Measurements from ENCODE around the gene BLOC1S5. TPM values are rescaled to one million over a fixed set of nuclear protein-coding genes. Genes with fewer than 3 reads are reported as not detected.

BLOC1S5 gene
- total and polyA plus RNA-seq, 9 of the 15 experiments (the other 6 are each of a cell fraction or from before 2014, with no cell fraction given), result 8.5 to 41.0 (median 27.7) TPM

GRCh38 chr6:8064638-8065518, 689 bp upstream of the BLOC1S5 start (continued):
- peak; percentile 45; the same call in 1 of the 2 replicates for TF ChIP-seq ZNF592 (IDR thresholded peaks at IDR 0.05)
- TF ChIP-seq LCOR (CRISPR knock-in tag; IDR thresholded peaks at IDR 0.05), result no peak
- TF ChIP-seq DEAF1 (CRISPR knock-in tag; IDR thresholded peaks at IDR 0.05), result no peak
- TF ChIP-seq KDM4B (IDR thresholded peaks at IDR 0.05; ENCODE audit: borderline replicate concordance in 2 of 2, low read depth in 1 of 2), result 0 out of 4 replicates have a peak, but pooled peaks of 1 of the 2 experiments have one; percentile 81
- peak; percentile 86; the same call in 1 of the 2 replicates for TF ChIP-seq BRD4 (IDR thresholded peaks at IDR 0.05)
- TF ChIP-seq ZNF316 (IDR thresholded peaks at IDR 0.05), result no peak
- TF ChIP-seq CSDE1 (IDR thresholded peaks at IDR 0.05), result 0 out of 4 replicates have a peak, but pooled peaks of 1 of the 2 experiments have one; percentile 15
- TF ChIP-seq ZBTB43 (CRISPR knock-in tag; IDR thresholded peaks at IDR 0.05), result no peak
- TF ChIP-seq NCOA2 (IDR thresholded peaks at IDR 0.05; ENCODE audit: partially characterized antibody in 2 of 2), result peak in 1 of 2 experiments; percentile 37
- TF ChIP-seq TCF7 (IDR thresholded peaks at IDR 0.05; ENCODE audit: borderline replicate concordance), result no peak
